HepG2 (cell line): ENCODE measurements around the gene GSTCD. TPM values are rescaled to one million over a fixed set of nuclear protein-coding genes. Genes with fewer than 3 reads are reported as not detected.
A peak's percentile ranks its signal among the peaks of the same experiment; 100 is the strongest.
"Not testable (repeated sequence)": the region's sequence is repeated elsewhere in the genome, so short reads cannot be mapped to it uniquely, and the experiment has no call there.

Source experiments
- ATAC-seq: fragments of 200-7000 bp; cut with Tn5 transposase; 3 replicates; pipeline ENCODE4 v1.9.1; 2020; ENCODE audit warnings: mild to moderate bottlenecking, moderate library complexity
- BruUV-seq: library from RNA; stranded (reverse); fragments of 400-500 nt; replicated peaks from 2 replicates; lab custom pipeline; 2021; lab: Mats Ljungman, UMichigan
- CTCF ChIA-PET: fragments of 300-600 bp; formaldehyde crosslinking; extraction: SDS; loops from one replicate; lab custom pipeline; 2021; ENCODE audit warnings: low total read pairs, inconsistent platforms, low intra/inter-chr PET ratio; lab: Yijun Ruan, JAX
- POLR2A ChIA-PET: fragments of 350-600 bp; sonication (Branson Sonifier 250); formaldehyde crosslinking; loops from one replicate; lab custom pipeline; 2020; ENCODE audit warnings: antibody characterized with exemption, inconsistent platforms; lab: Yijun Ruan, JAX
- DNase-seq: peaks from one replicate; pipeline ENCODE4 v3.0.0-alpha.2; 2015; ENCODE audit warnings: low spot score
- FAIRE-seq: peaks from 3 replicates; lab custom pipeline; 2011; peaks lifted over from hg19 to GRCh38; lab: Jason Lieb, UNC
- H2AFZ ChIP-seq: one replicate; pipeline ENCODE4 v1.6.1; 2011; ENCODE audit warnings: low read length, inconsistent platforms
- H3K27ac ChIP-seq: fragments of 300-600 bp; 3 replicates; pipeline ENCODE4 v1.8.0; 2011; ENCODE audit warnings: mixed run types, mild to moderate bottlenecking, mixed read lengths, low read length, inconsistent platforms; ENCODE audit not compliant: insufficient read depth; ENCODE audit errors: extremely low read length
- H3K27me3 ChIP-seq, 2 experiments: fragments of 200-600 bp in 1 of 2; 2 replicates in 1 of 2; 3 replicates in 1 of 2; pipeline versions ENCODE4 v1.6.0 to v1.8.0; 2011; ENCODE audit warnings: low read length in 2 of 2, mild to moderate bottlenecking in 2 of 2, moderate library complexity in 2 of 2, inconsistent platforms in 1 of 2; ENCODE audit not compliant: insufficient read depth in 2 of 2, control insufficient read depth in 1 of 2
- H3K36me3 ChIP-seq, 2 experiments: fragments of 200-600 bp in 1 of 2; replicated peaks in 1 of 2; 2 replicates in 1 of 2; 3 replicates in 1 of 2; pipeline versions ENCODE4 v1.5.1 to v1.8.0; 2011; ENCODE audit warnings: low read length in 2 of 2, inconsistent platforms in 1 of 2; ENCODE audit not compliant: insufficient read depth in 2 of 2, control insufficient read depth in 1 of 2
- H3K4me1 ChIP-seq: 2 replicates; pipeline ENCODE4 v1.5.1; 2012; ENCODE audit warnings: low read length, inconsistent platforms; ENCODE audit not compliant: insufficient read depth
- H3K4me2 ChIP-seq: 2 replicates; pipeline ENCODE4 v1.6.0; 2011; ENCODE audit warnings: low read depth, low read length, inconsistent platforms
- H3K4me3 ChIP-seq, 3 experiments: fragments of 200-600 bp in 1 of 3; sonication (generic), shearing (Covaris generic) in 1 of 3; replicated peaks in 1 of 3; 2 replicates each; pipeline ENCODE4 v1.5.1; 2011 to 2016; ENCODE audit warnings: low read length in 3 of 3, inconsistent platforms in 2 of 3, low read depth in 2 of 3, mild to moderate bottlenecking in 2 of 3, control low read depth in 1 of 3, mixed read lengths in 1 of 3; ENCODE audit not compliant: insufficient read depth in 1 of 3
- H3K79me2 ChIP-seq: one replicate; pipeline ENCODE4 v1.6.1; 2011; ENCODE audit warnings: low read length, inconsistent platforms; ENCODE audit not compliant: insufficient read depth
- H3K9ac ChIP-seq: 2 replicates; pipeline ENCODE4 v1.6.0; 2011; ENCODE audit warnings: mild to moderate bottlenecking, low read depth, low read length, inconsistent platforms; ENCODE audit not compliant: insufficient read depth
- H3K9me3 ChIP-seq: 2 replicates; pipeline ENCODE4 v1.5.1; 2012; ENCODE audit warnings: mild to moderate bottlenecking, low read length
- H4K20me1 ChIP-seq: 2 replicates; pipeline ENCODE4 v1.6.0; 2011; ENCODE audit warnings: inconsistent platforms, mild to moderate bottlenecking, low read length, moderate library complexity; ENCODE audit not compliant: insufficient read depth
- IKZF1 ChIP-seq: fragments of 450-650 bp; IDR thresholded peaks from 2 replicates; pipeline ENCODE4 v1.7.1; 2016
- JARID2 ChIP-seq: sonication (generic); formaldehyde crosslinking; IDR thresholded peaks from 2 replicates; pipeline ENCODE4 v1.8.1; 2023; ENCODE audit warnings: missing genetic modification reagents, inconsistent platforms; ENCODE audit not compliant: insufficient replicate concordance
- POLR2G ChIP-seq: fragments of 200-400 bp; formaldehyde crosslinking; IDR thresholded peaks from 2 replicates; pipeline ENCODE4 v1.6.1; 2018; ENCODE audit warnings: mild to moderate bottlenecking, low read depth, low read length, moderate library complexity
- RBAK ChIP-seq: sonication (generic); formaldehyde crosslinking; IDR thresholded peaks from 2 replicates; pipeline ENCODE4 v1.5.1; 2020; ENCODE audit warnings: mild to moderate bottlenecking, missing genetic modification reagents
- SMAD9 ChIP-seq: sonication (generic); formaldehyde crosslinking; IDR thresholded peaks from 2 replicates; pipeline ENCODE4 v1.5.1; 2020; ENCODE audit warnings: mild to moderate bottlenecking, missing genetic modification reagents
- SP5 ChIP-seq: IDR thresholded peaks from 2 replicates; pipeline ENCODE4 v1.6.1; 2016; ENCODE audit warnings: low read depth, borderline replicate concordance
- ZBTB21 ChIP-seq: sonication (generic); formaldehyde crosslinking; IDR thresholded peaks from 2 replicates; pipeline ENCODE4 v1.4.0; 2020; ENCODE audit warnings: missing genetic modification reagents
- ZNF12 ChIP-seq: sonication (generic); formaldehyde crosslinking; IDR thresholded peaks from 2 replicates; pipeline ENCODE4 v1.5.0; 2020; ENCODE audit warnings: missing genetic modification reagents
- ZNF20 ChIP-seq: sonication (generic); formaldehyde crosslinking; IDR thresholded peaks from 2 replicates; pipeline ENCODE4 v1.4.0; 2020; ENCODE audit warnings: mild to moderate bottlenecking, moderate library complexity, missing genetic modification reagents
- ZNF235 ChIP-seq: sonication (generic); formaldehyde crosslinking; IDR thresholded peaks from 2 replicates; pipeline ENCODE4 v1.8.1; 2023; ENCODE audit warnings: mild to moderate bottlenecking, missing genetic modification reagents, borderline replicate concordance
- ZNF530 ChIP-seq: sonication (generic); formaldehyde crosslinking; IDR thresholded peaks from 2 replicates; pipeline ENCODE4 v1.5.0; 2020; ENCODE audit warnings: low read depth, mild to moderate bottlenecking, missing genetic modification reagents
- ZNF570 ChIP-seq: sonication (generic); formaldehyde crosslinking; IDR thresholded peaks from 2 replicates; pipeline ENCODE4 v1.4.0; 2020; ENCODE audit warnings: mild to moderate bottlenecking, missing genetic modification reagents, borderline replicate concordance
- ZNF777 ChIP-seq: sonication (generic); formaldehyde crosslinking; IDR thresholded peaks from 2 replicates; pipeline ENCODE4 v1.4.0; 2020; ENCODE audit warnings: missing genetic modification reagents
- WGBS: methylation state at CpG from one replicate; pipeline ENCODE4 v1.1.6; 2017; ENCODE audit warnings: low lambda C conversion rate; 5-methylcytosine and 5-hydroxymethylcytosine counted together
- in situ Hi-C: cut with HindIII; loops from 2 replicates; pipeline ENCODE4 v1.10.0; 2017; ENCODE audit warnings: low pct_unique_long_range_greater_than_20kb; ENCODE audit not compliant: extremely low pct_ligation_motif_present
- intact Hi-C: fragments of 100-400 bp; cut with micrococcal nuclease; formaldehyde crosslinking; loops from one replicate; pipeline ENCODE4 v1.10.0; 2022; ENCODE audit not compliant: unreplicated experiment
- polyA plus RNA-seq, 8 experiments: library from polyadenylated mRNA; depleted of rRNA in 3 of 8; stranded (reverse) in 7 of 8; unstranded in 1 of 8; fragments of >200 nt; fragmentation: Illumina TruSeq in 4 of 8; extraction: Trizol in 4 of 8; gene quantifications; 2 replicates each; pipeline versions ENCODE4 v1.2.1 to v1.2.3, GENCODE V29; 2011 to 2016; ENCODE audit warnings: low read depth in 4 of 8, missing spikeins in 1 of 8, mixed read lengths in 1 of 8; ENCODE audit not compliant: insufficient read depth in 1 of 8
- total RNA-seq, 5 experiments: library from RNA; depleted of rRNA; stranded (reverse); fragments of >200 nt; fragmentation: Illumina TruSeq; extraction: Trizol; gene quantifications; 2 replicates each; pipeline ENCODE4 v1.2.3, GENCODE V29; 2016; ENCODE audit warnings: low read depth in 1 of 5
- TF ChIP-seq, protein P1 (sequence below): sonication (generic); IDR thresholded peaks from 2 replicates; pipeline ENCODE4 v1.6.1; 2016; ENCODE audit warnings: low read depth, borderline replicate concordance
- TF ChIP-seq, protein P2 (sequence below): sonication (generic); formaldehyde crosslinking; IDR thresholded peaks from 2 replicates; pipeline ENCODE4 v1.4.0; 2020; ENCODE audit warnings: mild to moderate bottlenecking, missing genetic modification reagents
- TF ChIP-seq, protein P3 (sequence below): sonication (generic); formaldehyde crosslinking; IDR thresholded peaks from 2 replicates; pipeline ENCODE4 v1.8.0; 2022; ENCODE audit warnings: mild to moderate bottlenecking, missing genetic modification reagents, borderline replicate concordance
- TF ChIP-seq, protein P4 (sequence below): conservative IDR thresholded peaks from 2 replicates; pipeline ENCODE4 v1.6.1; 2018; ENCODE audit warnings: missing genetic modification reagents

The GSTCD gene
- total and polyA plus RNA-seq, 2 of the 13 experiments (the other 11 are each of a cell fraction or from before 2014, with no cell fraction given): 7.9 to 30.8 TPM

GRCh38 chr4:105767579-105767978, 59.0 kb downstream of the GSTCD start:
- H3K79me2 ChIP-seq: no peaks in the 10 kb centered on the region
- whole genome bisulfite sequencing: 58% methylated on average over 2 of the region's 2 CpGs
- FAIRE-seq (no peak), ATAC-seq (peak; percentile 71), DNase-seq (peak; percentile 20)
- H3K9ac ChIP-seq: no peak overlapping the region
- H4K20me1 ChIP-seq: no peaks in the 10 kb centered on the region
- H3K4me3 ChIP-seq: no peak overlapping the region
- no peaks in the 10 kb centered on the region for H3K36me3 ChIP-seq
- H3K4me1 ChIP-seq: no peaks in the 10 kb centered on the region
- H3K27me3 ChIP-seq: no peaks in the 10 kb centered on the region
- ChIA-PET POLR2A (no interaction called here), CTCF (no interaction called here)
- TF ChIP-seq SMAD9: no peak
- TF ChIP-seq ZNF235 (CRISPR knock-in tag): no peak
- TF ChIP-seq POLR2G: no peak
- TF ChIP-seq ZBTB21 (CRISPR knock-in tag): no peak
- TF ChIP-seq IKZF1: no peak
- TF ChIP-seq, protein P1, sequence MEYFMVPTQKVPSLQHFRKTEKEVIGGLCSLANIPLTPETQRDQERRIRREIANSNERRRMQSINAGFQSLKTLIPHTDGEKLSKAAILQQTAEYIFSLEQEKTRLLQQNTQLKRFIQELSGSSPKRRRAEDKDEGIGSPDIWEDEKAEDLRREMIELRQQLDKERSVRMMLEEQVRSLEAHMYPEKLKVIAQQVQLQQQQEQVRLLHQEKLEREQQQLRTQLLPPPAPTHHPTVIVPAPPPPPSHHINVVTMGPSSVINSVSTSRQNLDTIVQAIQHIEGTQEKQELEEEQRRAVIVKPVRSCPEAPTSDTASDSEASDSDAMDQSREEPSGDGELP: no peak
- TF ChIP-seq JARID2 (CRISPR knock-in tag): no peak
- TF ChIP-seq ZNF777: no peak
- TF ChIP-seq RBAK (CRISPR knock-in tag): no peak
- no peak for TF ChIP-seq ZNF570 (CRISPR knock-in tag)
- no peak for TF ChIP-seq SP5 (CRISPR knock-in tag)
- TF ChIP-seq ZNF530 (CRISPR knock-in tag): no peak
- TF ChIP-seq ZNF12 (CRISPR knock-in tag): no peak
- TF ChIP-seq, protein P2, sequence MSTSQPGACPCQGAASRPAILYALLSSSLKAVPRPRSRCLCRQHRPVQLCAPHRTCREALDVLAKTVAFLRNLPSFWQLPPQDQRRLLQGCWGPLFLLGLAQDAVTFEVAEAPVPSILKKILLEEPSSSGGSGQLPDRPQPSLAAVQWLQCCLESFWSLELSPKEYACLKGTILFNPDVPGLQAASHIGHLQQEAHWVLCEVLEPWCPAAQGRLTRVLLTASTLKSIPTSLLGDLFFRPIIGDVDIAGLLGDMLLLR: no peak
- TF ChIP-seq, protein P3, sequence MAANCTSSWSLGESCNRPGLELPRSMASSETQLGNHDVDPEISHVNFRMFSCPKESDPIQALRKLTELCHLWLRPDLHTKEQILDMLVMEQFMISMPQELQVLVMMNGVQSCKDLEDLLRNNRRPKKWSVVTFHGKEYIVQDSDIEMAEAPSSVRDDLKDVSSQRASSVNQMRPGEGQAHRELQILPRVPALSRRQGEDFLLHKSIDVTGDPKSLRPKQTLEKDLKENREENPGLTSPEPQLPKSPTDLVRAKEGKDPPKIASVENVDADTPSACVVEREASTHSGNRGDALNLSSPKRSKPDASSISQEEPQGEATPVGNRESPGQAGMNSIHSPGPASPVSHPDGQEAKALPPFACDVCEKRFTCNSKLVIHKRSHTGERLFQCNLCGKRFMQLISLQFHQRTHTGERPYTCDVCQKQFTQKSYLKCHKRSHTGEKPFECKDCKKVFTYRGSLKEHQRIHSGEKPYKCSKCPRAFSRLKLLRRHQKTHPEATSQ: no peak
- no peak for TF ChIP-seq ZNF20 (CRISPR knock-in tag)
- TF ChIP-seq, protein P4, sequence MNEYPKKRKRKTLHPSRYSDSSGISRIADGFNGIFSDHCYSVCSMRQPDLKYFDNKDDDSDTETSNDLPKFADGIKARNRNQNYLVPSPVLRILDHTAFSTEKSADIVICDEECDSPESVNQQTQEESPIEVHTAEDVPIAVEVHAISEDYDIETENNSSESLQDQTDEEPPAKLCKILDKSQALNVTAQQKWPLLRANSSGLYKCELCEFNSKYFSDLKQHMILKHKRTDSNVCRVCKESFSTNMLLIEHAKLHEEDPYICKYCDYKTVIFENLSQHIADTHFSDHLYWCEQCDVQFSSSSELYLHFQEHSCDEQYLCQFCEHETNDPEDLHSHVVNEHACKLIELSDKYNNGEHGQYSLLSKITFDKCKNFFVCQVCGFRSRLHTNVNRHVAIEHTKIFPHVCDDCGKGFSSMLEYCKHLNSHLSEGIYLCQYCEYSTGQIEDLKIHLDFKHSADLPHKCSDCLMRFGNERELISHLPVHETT: no peak
- intact Hi-C loops: loop anchor here (10.0 kb wide), 1 partner anchor 697 kb away; no protein-coding TSS in a partner anchor
- H3K27ac ChIP-seq: no peak overlapping the region
- H3K4me2 ChIP-seq: no peak overlapping the region
- no peaks in the 10 kb centered on the region for H3K9me3 ChIP-seq
- H2AFZ ChIP-seq: no peak overlapping the region
- in situ Hi-C loops: no loop called here
- no TSS peak for BruUV-seq

GRCh38 chr4:105770524-105770923, 61.9 kb downstream of the GSTCD start:
- FAIRE-seq, H3K27ac ChIP-seq, H3K36me3 ChIP-seq, H3K9me3 ChIP-seq, H3K4me3 ChIP-seq, H2AFZ ChIP-seq, ATAC-seq, H3K4me1 ChIP-seq, H3K4me2 ChIP-seq, intact Hi-C loops, H3K79me2 ChIP-seq, H4K20me1 ChIP-seq, BruUV-seq, POLR2A ChIA-PET, H3K27me3 ChIP-seq, in situ Hi-C loops, CTCF ChIA-PET, DNase-seq, H3K9ac ChIP-seq: not testable (repeated sequence)
